HG02970 (cell line): ENCODE measurements around the gene CPNE4.

Source experiments
- ATAC-seq: cut with Tn5 transposase; IDR thresholded peaks from one replicate; pipeline ENCODE4 v1.9.1; 2021; ENCODE audit warnings: mild to moderate bottlenecking, moderate library complexity, moderate number of reproducible peaks; ENCODE audit not compliant: unreplicated experiment, low FRiP score

CPNE4 gene

DNA sequence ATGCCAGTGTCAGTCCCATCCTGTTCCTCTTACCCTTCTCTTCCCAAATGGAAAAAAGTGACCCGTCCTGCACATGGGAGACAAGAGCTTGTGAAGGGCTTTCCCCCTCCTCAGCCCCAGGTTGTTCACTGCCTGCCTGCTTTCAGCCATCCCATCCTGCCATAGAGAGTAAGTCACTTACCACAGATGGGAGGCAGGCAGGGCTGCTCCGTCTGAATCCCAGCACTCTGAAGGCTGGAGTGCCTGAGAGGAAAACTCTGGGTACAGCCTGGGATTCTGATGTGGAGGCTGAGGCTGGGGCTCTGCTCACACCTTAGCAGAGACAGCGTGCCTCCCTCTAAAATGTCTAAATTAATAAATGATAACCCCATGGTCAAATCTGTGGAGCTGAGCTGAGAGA lies 14.8 kb downstream of the CPNE4 start:
- no peak for ATAC-seq

GRCh38 chr3:132017137-132017536 lies 17.7 kb downstream of the CPNE4 start:
- ATAC-seq = no peak

DNA sequence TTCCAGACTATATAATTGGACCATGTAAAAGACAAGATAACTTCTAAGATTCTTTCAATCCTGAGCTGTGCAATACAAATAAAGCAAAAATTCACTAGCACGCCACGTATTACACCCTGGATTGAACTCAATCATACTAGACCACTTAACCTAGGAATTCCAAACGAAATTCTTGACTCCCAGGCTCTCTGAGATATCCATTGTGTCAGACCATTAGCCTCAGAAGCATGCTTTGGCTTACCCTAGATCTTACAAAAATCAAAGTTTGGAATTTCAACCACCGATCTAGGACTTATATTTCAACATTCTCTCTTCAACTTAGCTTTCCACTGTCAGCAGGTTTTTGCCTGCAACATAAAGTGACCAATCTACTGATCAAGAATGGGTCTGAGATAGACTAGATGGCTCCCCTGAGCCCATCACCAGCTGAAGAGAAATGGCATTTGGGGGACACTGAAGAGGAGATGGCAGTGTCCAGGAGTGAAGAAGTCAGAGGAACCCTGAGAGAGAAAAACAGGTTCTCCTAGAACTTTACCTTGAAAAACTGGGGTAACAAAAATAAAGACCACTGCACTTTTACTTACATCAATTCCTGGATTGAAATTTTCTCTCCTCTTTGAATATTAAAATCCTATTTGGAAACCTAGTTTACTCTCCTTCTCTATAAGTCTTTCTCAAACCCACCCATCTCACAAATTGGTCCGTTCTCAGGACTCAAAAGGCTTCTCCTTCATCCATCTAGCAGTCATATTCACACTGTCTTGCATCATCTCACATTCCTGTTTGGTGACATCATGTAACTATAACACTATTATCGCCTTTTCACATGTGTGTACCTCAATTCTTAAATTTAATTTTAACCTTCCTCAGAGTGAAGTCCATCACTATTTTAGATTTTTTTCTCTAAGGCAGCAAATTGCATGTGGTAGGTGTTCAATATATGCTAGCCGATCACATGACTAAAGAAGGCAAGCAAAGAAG lies 18.5 kb downstream of the CPNE4 start:
- no peak for ATAC-seq

DNA sequence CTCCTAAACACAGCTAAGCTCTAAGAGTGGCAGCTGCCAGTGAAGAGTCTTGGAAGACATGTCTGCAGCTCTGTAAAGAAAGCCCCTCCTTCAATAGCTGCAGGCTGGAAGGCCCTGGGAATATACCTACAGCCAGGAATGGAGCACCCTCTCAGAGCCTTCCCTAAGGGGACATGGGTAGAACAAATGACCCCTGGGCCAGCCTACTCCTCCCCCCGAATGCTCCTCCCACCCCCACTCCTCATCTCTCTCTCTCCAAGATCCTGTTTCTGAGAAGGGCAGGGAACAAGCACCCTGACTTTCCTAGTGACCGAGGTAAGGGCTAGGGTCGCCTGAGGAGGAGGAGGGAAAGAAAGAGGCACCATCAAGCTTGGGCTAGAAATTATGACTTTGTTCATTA lies 20.7 kb downstream of the CPNE4 start:
- no peak for ATAC-seq

- ATAC-seq = no peak
Measured at GRCh38 chr3:132009241-132009640, 25.6 kb downstream of the CPNE4 start.

GRCh38 chr3:132008837-132009236 lies 26.0 kb downstream of the CPNE4 start:
- ATAC-seq = no peak

DNA sequence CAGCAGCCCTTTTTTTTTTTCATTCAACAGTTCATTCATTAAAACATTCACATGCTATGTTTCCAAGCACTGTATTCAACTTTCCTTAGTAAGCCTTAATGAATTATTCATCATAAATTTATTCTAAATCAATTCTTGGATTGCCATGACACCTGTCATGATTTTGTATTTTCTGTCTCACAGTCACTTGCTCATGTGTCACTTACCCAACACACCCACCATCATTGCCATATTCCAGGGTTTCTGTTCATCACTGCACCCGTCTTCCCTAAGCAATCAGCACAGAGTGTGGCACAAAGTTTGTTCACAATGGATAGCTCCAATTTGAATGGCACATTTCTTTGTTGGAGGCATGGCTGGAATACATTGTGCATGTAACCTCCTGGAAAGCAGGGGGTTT lies 27.2 kb downstream of the CPNE4 start:
- ATAC-seq = no peak

GRCh38 chr3:132006605-132007204 lies 28.1 kb downstream of the CPNE4 start:
- ATAC-seq = no peak

GRCh38 chr3:132004571-132004970 lies 30.2 kb downstream of the CPNE4 start:
- no peak for ATAC-seq

DNA sequence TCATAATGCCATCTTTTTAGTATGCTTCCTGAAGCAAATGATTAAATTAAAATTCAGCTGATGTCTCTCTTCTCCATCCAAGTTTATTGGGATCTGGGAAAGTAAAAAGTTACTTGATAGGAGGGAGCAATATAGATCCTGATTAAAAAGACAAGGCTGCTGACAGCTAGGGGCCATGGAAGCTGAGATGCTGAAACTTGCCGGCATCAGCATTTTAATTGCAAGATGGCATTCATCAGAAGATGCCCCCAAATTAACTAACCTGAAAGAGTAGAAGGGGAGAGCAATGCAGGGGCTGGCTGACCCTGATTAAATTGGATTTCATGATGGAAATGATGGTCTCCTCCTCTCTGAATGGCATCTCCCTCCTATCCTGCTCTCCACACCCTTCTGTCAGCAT lies 31.1 kb downstream of the CPNE4 start:
- no peak for ATAC-seq

- ATAC-seq = no peak
Measured at GRCh38 chr3:132001999-132002398, 32.8 kb downstream of the CPNE4 start.

- ATAC-seq = no peak
Measured at GRCh38 chr3:132001036-132001435, 33.8 kb downstream of the CPNE4 start.

DNA sequence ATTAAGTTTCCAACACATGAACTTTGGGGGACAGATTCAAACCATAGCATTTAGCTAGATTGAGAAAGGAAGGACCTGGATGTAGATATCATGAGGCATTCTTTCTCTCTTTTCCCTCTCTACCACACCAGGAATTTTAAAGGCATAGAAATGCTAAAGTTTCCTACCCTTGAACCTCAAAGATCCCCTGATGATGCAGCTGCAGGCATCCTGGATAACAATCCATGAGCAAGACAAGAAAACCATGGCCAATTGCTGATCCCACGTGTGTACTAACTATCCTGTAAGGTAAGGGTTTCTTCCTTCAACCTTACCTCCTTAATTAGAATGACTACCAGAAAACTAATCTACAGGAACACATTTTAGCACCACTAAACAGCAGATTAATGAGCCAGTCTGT lies 36.8 kb downstream of the CPNE4 start:
- ATAC-seq = no peak

GRCh38 chr3:131995891-131996290 lies 38.9 kb downstream of the CPNE4 start:
- ATAC-seq = no peak

- no peak for ATAC-seq
Measured at GRCh38 chr3:131989318-131989717, 45.5 kb downstream of the CPNE4 start.

GRCh38 chr3:131988209-131988608 lies 46.6 kb downstream of the CPNE4 start:
- no peak for ATAC-seq

GRCh38 chr3:131983689-131984088 lies 51.1 kb downstream of the CPNE4 start:
- ATAC-seq = no peak

GRCh38 chr3:131981323-131981722 lies 53.5 kb downstream of the CPNE4 start:
- ATAC-seq = no peak

DNA sequence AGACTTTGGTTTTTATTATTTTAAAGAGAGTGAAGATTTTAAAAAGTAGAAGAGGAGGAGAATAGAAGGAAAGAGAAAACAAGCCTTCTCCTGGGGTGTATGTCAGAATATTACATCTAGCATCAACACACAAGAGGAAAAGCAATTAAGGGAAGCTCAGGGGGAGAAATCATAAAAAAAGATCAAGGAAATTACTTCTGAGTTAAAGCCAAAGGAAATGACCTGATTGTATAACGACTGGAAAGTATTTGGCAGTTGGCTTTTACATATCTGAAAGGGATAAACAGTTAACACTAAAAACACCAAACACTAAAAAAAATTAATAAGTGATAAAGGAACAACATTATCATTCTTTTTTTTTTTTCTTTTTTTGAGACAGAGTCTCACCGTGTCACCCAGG lies 58.4 kb downstream of the CPNE4 start:
- no peak for ATAC-seq

- no peak for ATAC-seq
Measured at GRCh38 chr3:131975047-131975446, 59.8 kb downstream of the CPNE4 start.

- ATAC-seq = no peak
Measured at GRCh38 chr3:131973731-131974130, 61.1 kb downstream of the CPNE4 start.

DNA sequence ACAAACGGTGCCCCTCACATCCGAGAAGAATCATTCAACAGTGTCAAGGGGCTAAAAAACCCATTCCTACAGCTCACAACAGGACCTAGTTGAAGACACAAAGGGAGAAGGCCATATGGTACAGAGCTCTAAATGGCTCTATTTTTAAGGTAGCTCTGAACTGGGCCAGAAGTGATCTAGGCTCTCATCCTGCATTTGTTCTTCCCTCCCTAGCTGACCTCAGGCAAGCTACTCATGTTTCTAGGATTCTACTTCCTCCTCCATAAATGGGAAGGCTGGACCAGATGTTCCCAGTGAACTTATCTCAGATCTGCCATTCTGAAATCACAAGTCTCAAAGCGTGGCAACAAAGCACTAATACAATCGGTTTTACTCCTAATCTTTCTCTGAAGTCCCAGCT lies 62.3 kb downstream of the CPNE4 start:
- no peak for ATAC-seq
